Loucy (cell line): ENCODE measurements around the gene NFATC4.
A peak's percentile ranks its signal among the peaks of the same experiment; 100 is the strongest.

Source experiments
- H2AFZ ChIP-seq: fragments of 200-600 bp; sonication (generic); 2 replicates; pipeline ENCODE4 v1.6.0; 2016; ENCODE audit warnings: antibody characterized with exemption, mild to moderate bottlenecking, low read length, moderate library complexity
- H3F3A ChIP-seq: fragments of 200-600 bp; 2 replicates; pipeline ENCODE4 v1.6.0; 2016; ENCODE audit warnings: antibody characterized with exemption, low read depth, mild to moderate bottlenecking
- H3K27me3 ChIP-seq: fragments of 200-600 bp; sonication (generic); 2 replicates; pipeline ENCODE4 v1.6.1; 2014; ENCODE audit warnings: low read length, mild to moderate bottlenecking; ENCODE audit not compliant: insufficient read depth, poor library complexity, severe bottlenecking
- H3K36me3 ChIP-seq: fragments of 200-600 bp; sonication (generic); 2 replicates; pipeline ENCODE4 v1.6.1; 2016; ENCODE audit warnings: low read length; ENCODE audit not compliant: insufficient read depth
- H3K4me1 ChIP-seq: fragments of 200-600 bp; sonication (generic); 2 replicates; pipeline ENCODE4 v1.5.1; 2014; ENCODE audit warnings: low read length, mild to moderate bottlenecking; ENCODE audit not compliant: insufficient read depth, poor library complexity, severe bottlenecking
- H3K4me2 ChIP-seq: fragments of 200-600 bp; sonication (generic); 2 replicates; pipeline ENCODE4 v1.6.0; 2014; ENCODE audit warnings: antibody characterized with exemption, low read length, low read depth, mild to moderate bottlenecking; ENCODE audit not compliant: poor library complexity, severe bottlenecking
- H3K4me3 ChIP-seq: fragments of 200-600 bp; sonication (generic); 2 replicates; pipeline ENCODE4 v1.5.1; 2014; ENCODE audit warnings: low read length, mild to moderate bottlenecking, mixed read lengths; ENCODE audit not compliant: poor library complexity, severe bottlenecking
- H3K79me2 ChIP-seq: fragments of 200-600 bp; sonication (generic); 2 replicates; pipeline ENCODE4 v1.6.1; 2014; ENCODE audit warnings: low read length; ENCODE audit not compliant: insufficient read depth
- H3K9ac ChIP-seq: fragments of 200-600 bp; sonication (generic); 2 replicates; pipeline ENCODE4 v1.6.0; 2014; ENCODE audit warnings: mild to moderate bottlenecking, low read depth, low read length, moderate library complexity; ENCODE audit not compliant: poor library complexity, severe bottlenecking
- H3K9me2 ChIP-seq: fragments of 200-600 bp; sonication (generic); replicated peaks from 2 replicates; pipeline ENCODE4 v1.6.1; 2016; ENCODE audit warnings: low read depth, low read length, mixed read lengths
- H3K9me3 ChIP-seq: fragments of 200-600 bp; sonication (generic); 2 replicates; pipeline ENCODE4 v1.6.1; 2014; ENCODE audit warnings: mild to moderate bottlenecking, antibody characterized with exemption, low read length, low read depth; ENCODE audit not compliant: insufficient read depth
- H4K20me1 ChIP-seq: fragments of 200-600 bp; sonication (generic); 2 replicates; pipeline ENCODE4 v1.6.0; 2014; ENCODE audit warnings: antibody characterized with exemption, low read length, mild to moderate bottlenecking; ENCODE audit not compliant: insufficient read depth, poor library complexity, severe bottlenecking
- CTCF ChIP-seq: fragments of 200-600 bp; sonication (generic); conservative IDR thresholded peaks from 2 replicates; pipeline ENCODE4 v1.5.1; 2014; ENCODE audit warnings: mild to moderate bottlenecking, antibody characterized with exemption, low read length
- EZH2phosphoT487 ChIP-seq: fragments of 200-600 bp; IDR thresholded peaks from 2 replicates; pipeline ENCODE4 v1.6.1; 2018; ENCODE audit warnings: antibody characterized with exemption, mild to moderate bottlenecking, moderate library complexity, borderline replicate concordance

NFATC4 gene

GRCh38 chr14:24426912-24427536 lies 59.0 kb downstream of the NFATC4 start:
- H3F3A ChIP-seq: no peaks in the 10 kb centered on the region
- peaks cover 18% of the 10 kb centered on the region for H4K20me1 ChIP-seq
- no peak overlapping the region for H3K4me3 ChIP-seq
- H3K9me3 ChIP-seq: no peaks in the 10 kb centered on the region
- no peaks in the 10 kb centered on the region for H3K9me2 ChIP-seq
- H3K79me2 ChIP-seq: peaks cover 22% of the 10 kb centered on the region
- H3K4me1 ChIP-seq: peaks cover 60% of the 10 kb centered on the region
- no peak overlapping the region for H3K9ac ChIP-seq
- H3K4me2 ChIP-seq: no peak overlapping the region
- H2AFZ ChIP-seq: no peak overlapping the region
- no peaks in the 10 kb centered on the region for H3K27me3 ChIP-seq
- no peaks in the 10 kb centered on the region for H3K36me3 ChIP-seq
- TF ChIP-seq EZH2phosphoT487 (no peak), CTCF (no peak)

GRCh38 chr14:24427537-24428508 lies 59.8 kb downstream of the NFATC4 start:
- H3F3A ChIP-seq: no peaks in the 10 kb centered on the region
- H3K9ac ChIP-seq: peak overlapping the region; percentile 18
- H3K4me1 ChIP-seq: peaks cover 59% of the 10 kb centered on the region
- peaks cover 30% of the 10 kb centered on the region for H3K79me2 ChIP-seq
- peaks cover 1% of the 10 kb centered on the region; the same call in 1 of the 2 replicates for H3K36me3 ChIP-seq
- no peaks in the 10 kb centered on the region for H3K9me2 ChIP-seq
- no peaks in the 10 kb centered on the region for H3K9me3 ChIP-seq
- TF ChIP-seq EZH2phosphoT487 (no peak), CTCF (no peak)
- H4K20me1 ChIP-seq: peaks cover 26% of the 10 kb centered on the region
- H3K4me3 ChIP-seq: no peak overlapping the region
- H3K27me3 ChIP-seq: no peaks in the 10 kb centered on the region
- no peak overlapping the region for H3K4me2 ChIP-seq
- no peak overlapping the region for H2AFZ ChIP-seq

GRCh38 chr14:24428628-24429394 lies 60.8 kb downstream of the NFATC4 start:
- Histone ChIP-seq H4K20me1 (peaks cover 27% of the 10 kb centered on the region), H3K4me2 (peak overlapping the region; percentile 87), H3K4me1 (peaks cover 49% of the 10 kb centered on the region), H3F3A (no peaks in the 10 kb centered on the region), H3K27me3 (no peaks in the 10 kb centered on the region), H3K79me2 (peaks cover 33% of the 10 kb centered on the region), H3K36me3 (peaks cover 6% of the 10 kb centered on the region; the same call in 1 of the 2 replicates), H3K9ac (peak overlapping the region; percentile 92), H3K9me2 (no peaks in the 10 kb centered on the region), H3K4me3 (peak overlapping the region; percentile 92), H3K9me3 (no peaks in the 10 kb centered on the region), H2AFZ (no peak overlapping the region)
- TF ChIP-seq CTCF: no peak
- no peak for TF ChIP-seq EZH2phosphoT487
